C4-2B (cell line): ENCODE data around the gene VWC2L.

Experiments used
- ZFX ChIP-seq: fragments of 450-650 bp; IDR thresholded peaks from 2 replicates; pipeline ENCODE4 v1.6.1; 2017
- TF ChIP-seq, protein P1 (sequence below): fragments of 450-650 bp; conservative IDR thresholded peaks from 2 replicates; pipeline ENCODE4 v1.5.1; 2017; ENCODE audit warnings: mild to moderate bottlenecking

DNA sequence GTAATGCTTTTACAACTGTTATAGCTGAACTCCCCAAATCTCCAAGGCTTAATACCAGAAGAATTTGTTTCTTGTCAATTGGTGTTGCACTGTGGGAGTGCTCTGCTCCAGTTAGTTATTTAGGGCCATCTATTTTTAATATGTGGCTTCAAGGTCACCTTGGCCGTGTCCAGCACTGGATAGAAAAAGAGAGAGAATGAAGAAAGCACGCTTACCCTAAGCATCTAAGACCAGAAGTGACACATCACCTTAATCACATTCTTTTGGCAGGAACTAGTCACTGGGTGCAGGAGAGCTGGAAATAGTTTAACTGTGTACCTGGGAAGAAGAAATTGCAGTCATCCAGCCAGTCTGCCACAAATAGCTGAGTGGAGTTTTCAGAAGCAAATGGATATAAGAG is 78.8 kb downstream of the VWC2L start:
- TF ChIP-seq, protein P1, sequence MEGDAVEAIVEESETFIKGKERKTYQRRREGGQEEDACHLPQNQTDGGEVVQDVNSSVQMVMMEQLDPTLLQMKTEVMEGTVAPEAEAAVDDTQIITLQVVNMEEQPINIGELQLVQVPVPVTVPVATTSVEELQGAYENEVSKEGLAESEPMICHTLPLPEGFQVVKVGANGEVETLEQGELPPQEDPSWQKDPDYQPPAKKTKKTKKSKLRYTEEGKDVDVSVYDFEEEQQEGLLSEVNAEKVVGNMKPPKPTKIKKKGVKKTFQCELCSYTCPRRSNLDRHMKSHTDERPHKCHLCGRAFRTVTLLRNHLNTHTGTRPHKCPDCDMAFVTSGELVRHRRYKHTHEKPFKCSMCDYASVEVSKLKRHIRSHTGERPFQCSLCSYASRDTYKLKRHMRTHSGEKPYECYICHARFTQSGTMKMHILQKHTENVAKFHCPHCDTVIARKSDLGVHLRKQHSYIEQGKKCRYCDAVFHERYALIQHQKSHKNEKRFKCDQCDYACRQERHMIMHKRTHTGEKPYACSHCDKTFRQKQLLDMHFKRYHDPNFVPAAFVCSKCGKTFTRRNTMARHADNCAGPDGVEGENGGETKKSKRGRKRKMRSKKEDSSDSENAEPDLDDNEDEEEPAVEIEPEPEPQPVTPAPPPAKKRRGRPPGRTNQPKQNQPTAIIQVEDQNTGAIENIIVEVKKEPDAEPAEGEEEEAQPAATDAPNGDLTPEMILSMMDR: no peak
- TF ChIP-seq ZFX: no peak
